Measurements from ENCODE around the gene TMEM250.

TMEM250 gene

GRCh38 chr9:136133191-136133958 lies 14.7 kb upstream of the TMEM250 start:
- no peak for DNase-seq (ENCODE audit: low read depth in 2 of 2)

GRCh38 chr9:136132512-136133050 lies 13.9 kb upstream of the TMEM250 start:
- DNase-seq (ENCODE audit: low read depth in 2 of 2), result no peak

GRCh38 chr9:136131629-136132511 lies 13.2 kb upstream of the TMEM250 start:
- DNase-seq (ENCODE audit: low read depth in 2 of 2), result no peak

GRCh38 chr9:136129176-136129575 lies 10.5 kb upstream of the TMEM250 start:
- no peak for DNase-seq (ENCODE audit: low read depth in 2 of 2)

GRCh38 chr9:136128436-136128835 lies 9.8 kb upstream of the TMEM250 start:
- no peak for DNase-seq (ENCODE audit: low read depth in 2 of 2)

- no peak for DNase-seq (ENCODE audit: low read depth in 2 of 2)
Measured at GRCh38 chr9:136127313-136127712, 8.6 kb upstream of the TMEM250 start.

GRCh38 chr9:136124976-136125692 lies 6.5 kb upstream of the TMEM250 start:
- no peak for DNase-seq (ENCODE audit: low read depth in 2 of 2)

- peak; percentile 55 to 66 for DNase-seq (ENCODE audit: low read depth in 2 of 2)
Measured at GRCh38 chr9:136122425-136123383, 4.0 kb upstream of the TMEM250 start.

GRCh38 chr9:136121801-136122200 lies 3.1 kb upstream of the TMEM250 start:
- DNase-seq (ENCODE audit: low read depth in 2 of 2), result no peak

- DNase-seq (ENCODE audit: low read depth in 2 of 2), result no peak
Measured at GRCh38 chr9:136120438-136120844, 1.8 kb upstream of the TMEM250 start.

- DNase-seq (ENCODE audit: low read depth in 2 of 2), result no peak
Measured at GRCh38 chr9:136119883-136120393, 1.3 kb upstream of the TMEM250 start.

GRCh38 chr9:136119061-136119882 lies 597 bp upstream of the TMEM250 start:
- peak in 1 of 2 donors; percentile 38 for DNase-seq (ENCODE audit: low read depth in 2 of 2)

- DNase-seq (ENCODE audit: low read depth in 2 of 2), result no peak
Measured at GRCh38 chr9:136117916-136118319, 757 bp downstream of the TMEM250 start.

GRCh38 chr9:136117291-136117915 lies 1.3 kb downstream of the TMEM250 start:
- DNase-seq (ENCODE audit: low read depth in 2 of 2), result no peak

- DNase-seq (ENCODE audit: low read depth in 2 of 2), result no peak
Measured at GRCh38 chr9:136116360-136117098, 2.1 kb downstream of the TMEM250 start.

GRCh38 chr9:136115641-136116359 lies 2.9 kb downstream of the TMEM250 start:
- DNase-seq (ENCODE audit: low read depth in 2 of 2), result no peak

- DNase-seq (ENCODE audit: low read depth in 2 of 2), result no peak
Measured at GRCh38 chr9:136115206-136115605, 3.5 kb downstream of the TMEM250 start.

- DNase-seq (ENCODE audit: low read depth in 2 of 2), result no peak
Measured at GRCh38 chr9:136114610-136115009, 4.1 kb downstream of the TMEM250 start.

All from stimulated activated CD8-positive, alpha-beta memory T cell treated with anti-CD3 and anti-CD28 coated beads, Interleukin-7, amount 100 ng/mL, for 4 hours (primary cell).